Brain pericyte (primary cell): ENCODE data around the gene DDX25.
"Not testable (repeated sequence)": the region's sequence is repeated elsewhere in the genome, so short reads cannot be mapped to it uniquely, and the experiment has no call there.

ENCODE experiments used
- DNase-seq: peaks from one replicate; pipeline ENCODE4 v3.0.0-alpha.2; 2012; ENCODE audit warnings: low read depth, low spot score

Gene DDX25

GRCh38 chr11:125903711-125904659 lies at the start of gene DDX25:
DDX25 (plus strand) TSS chr11:125904508; CDS start chr11:125904518, 10 bp downstream.
- DNase-seq, result no peak

GRCh38 chr11:125857670-125858069 lies 46.6 kb upstream of the DDX25 start:
- not testable (repeated sequence) for DNase-seq

- not testable (repeated sequence) for DNase-seq
These were observed 41.5 kb upstream of the DDX25 start for GRCh38 chr11:125862786-125863185.

- not testable (repeated sequence) for DNase-seq
These were observed 39.0 kb upstream of the DDX25 start for GRCh38 chr11:125865354-125865753.

GRCh38 chr11:125869521-125869920 lies 34.8 kb upstream of the DDX25 start:
- DNase-seq, result no peak

- no peak for DNase-seq
These were observed 32.7 kb upstream of the DDX25 start for GRCh38 chr11:125871391-125872137.

GRCh38 chr11:125872138-125872491 lies 32.2 kb upstream of the DDX25 start:
- DNase-seq, result no peak

- no peak for DNase-seq
These were observed 30.3 kb upstream of the DDX25 start for GRCh38 chr11:125873881-125874555.

GRCh38 chr11:125874556-125875124 lies 29.7 kb upstream of the DDX25 start:
- DNase-seq, result peak; percentile 22

GRCh38 chr11:125881291-125881690 lies 23.0 kb upstream of the DDX25 start:
- no peak for DNase-seq

GRCh38 chr11:125883375-125883774 lies 20.9 kb upstream of the DDX25 start:
- no peak for DNase-seq

- no peak for DNase-seq
These were observed 17.3 kb upstream of the DDX25 start for GRCh38 chr11:125886997-125887372.

GRCh38 chr11:125887373-125888324 lies 16.7 kb upstream of the DDX25 start, which contains the start of gene HYLS1:
HYLS1 (plus strand) TSS chr11:125887668; CDS start chr11:125899369, 11,701 bp downstream.
- DNase-seq, result peak; percentile 91

GRCh38 chr11:125890447-125891100 lies 13.7 kb upstream of the DDX25 start:
- no peak for DNase-seq

GRCh38 chr11:125892071-125892470 lies 12.2 kb upstream of the DDX25 start:
- no peak for DNase-seq

- DNase-seq, result no peak
These were observed 11.3 kb upstream of the DDX25 start for GRCh38 chr11:125892994-125893393.

- no peak for DNase-seq
These were observed 2.4 kb upstream of the DDX25 start for GRCh38 chr11:125901872-125902271.

- no peak for DNase-seq
These were observed 1.9 kb upstream of the DDX25 start for GRCh38 chr11:125902277-125902926.

- no peak for DNase-seq
These were observed 1.2 kb upstream of the DDX25 start, which contains the start of gene PUS3 for GRCh38 chr11:125902927-125903710. PUS3 (minus strand) TSS chr11:125903206; CDS start chr11:125896284, 6,922 bp downstream.
